HG03565 (cell line): Measurements from ENCODE around the gene CPE.

Experiments
- ATAC-seq: cut with Tn5 transposase; IDR thresholded peaks from one replicate; pipeline ENCODE4 v1.9.1; 2021; ENCODE audit warnings: mild to moderate bottlenecking, moderate library complexity; ENCODE audit not compliant: unreplicated experiment

CPE gene

DNA sequence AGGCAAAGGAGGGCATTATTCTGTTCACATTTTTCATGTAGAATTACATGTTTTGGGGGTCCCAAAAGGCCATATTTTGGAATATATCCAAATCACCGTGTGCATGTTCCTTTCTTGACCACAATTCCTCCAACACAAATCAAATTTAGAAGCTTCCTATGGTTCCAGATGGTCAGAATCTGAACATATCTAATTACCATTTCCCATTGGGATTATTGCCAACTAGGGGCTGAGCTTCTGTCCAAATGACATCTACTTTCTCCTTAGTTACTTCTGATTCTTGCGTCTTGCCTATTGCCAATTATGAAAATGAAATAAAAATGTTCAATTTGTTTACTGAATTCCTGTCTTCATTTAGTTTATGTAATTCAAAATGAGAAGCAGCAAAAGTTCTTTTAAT lies 163.7 kb downstream of the CPE start:
- no peak for ATAC-seq
